Motor neuron (in vitro differentiated cells): ENCODE data around the gene PTPRD. TPM values are rescaled to one million over a fixed set of nuclear protein-coding genes. Genes with fewer than 3 reads are reported as not detected.

Experiments
- ATAC-seq, 8 experiments: fragments of 200-7000 bp; cut with Tn5 transposase; replicated peaks in 6 of 8; 2 replicates each; pipeline ENCODE4 v1.8.0; 2021; ENCODE audit warnings: mild to moderate bottlenecking in 8 of 8, moderate library complexity in 8 of 8
- H3K27ac ChIP-seq, 2 donors: fragments of 250-450 bp; sonication (Bioruptor Pico); 2 replicates each; pipeline ENCODE4 v1.9.0; 2021; ENCODE audit warnings: antibody characterized with exemption in 2 of 2, mild to moderate bottlenecking in 2 of 2, moderate library complexity in 1 of 2
- H3K4me1 ChIP-seq, 2 donors: fragments of 250-450 bp; sonication (Bioruptor Pico); replicated peaks in 1 of 2; 2 replicates each; pipeline ENCODE4 v1.6.1; 2021; ENCODE audit warnings: antibody characterized with exemption in 2 of 2, mild to moderate bottlenecking in 2 of 2, moderate library complexity in 1 of 2
- H3K4me3 ChIP-seq, 5 donors: fragments of 250-450 bp; sonication (Bioruptor Pico); 2 replicates each; pipeline ENCODE4 v1.9.0; 2021; ENCODE audit warnings: antibody characterized with exemption in 5 of 5, mild to moderate bottlenecking in 5 of 5, moderate library complexity in 4 of 5
- WGBS, 10 experiments: fragments of 450-650 bp; shearing (Covaris generic); methylation state at CpG; one replicate each; pipeline ENCODE4 v1.0.0; 2022; 5-methylcytosine and 5-hydroxymethylcytosine counted together
- in situ Hi-C, 9 experiments: fragments of 400-800 bp; cut with MboI; loops; one replicate each; pipeline ENCODE4 v1.15.0; 2021; ENCODE audit warnings: low sequenced_read_pairs in 9 of 9, low pct_unique_long_range_greater_than_20kb in 2 of 9; ENCODE audit not compliant: unreplicated experiment in 9 of 9
- total RNA-seq, 8 experiments: library from RNA; unstranded; fragments of 300-600 nt; gene quantifications; 2 replicates each; pipeline versions ENCODE4 v1.2.3 to v1.2.4, GENCODE V29; 2022

Gene PTPRD
- total RNA-seq, 8 experiments from 2014 or later: 0.15 to 175 (median 72.8) TPM

GRCh38 chr9:8447601-8448000 lies 2165.2 kb downstream of the PTPRD start:
- no peak overlapping the region for H3K4me3 ChIP-seq
- peaks cover 8 to 21% of the 10 kb centered on the region in 2 donors for H3K4me1 ChIP-seq
- WGBS, 10 experiments: 0 to 96% (median 77%) methylated on average over 1 to 4 of the region's 4 CpGs; no CpG with 5 or more reads in 1 of the 10 experiments
- in situ Hi-C loops: no loop called here
- H3K27ac ChIP-seq: no peak overlapping the region
- ATAC-seq: no peak

DNA sequence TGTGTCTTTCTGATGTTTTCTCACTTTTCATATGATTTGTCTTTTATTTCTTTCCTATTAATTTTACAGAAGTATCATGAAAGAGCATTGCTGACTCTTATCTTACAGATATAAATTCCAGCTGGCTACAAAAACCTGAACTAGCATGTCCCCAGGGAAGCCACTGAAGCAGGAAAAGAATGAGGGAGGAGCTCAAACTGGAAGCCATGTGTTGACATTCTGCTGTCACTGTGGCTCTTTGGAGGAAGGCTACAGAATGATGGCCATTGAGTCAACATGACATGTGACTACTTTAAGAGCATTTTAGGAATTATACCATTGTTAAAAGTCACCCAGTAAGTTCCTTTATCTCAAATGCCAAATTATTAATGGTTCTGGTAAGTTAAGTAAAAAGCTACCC lies 2174.9 kb downstream of the PTPRD start:
- in situ Hi-C loops: no loop called here
- peak in 5 of 8 experiments; percentile 35 to 94 (median 60) for ATAC-seq
- H3K27ac ChIP-seq: no peak overlapping the region
- peaks cover 7 to 11% of the 10 kb centered on the region in 2 donors for H3K4me1 ChIP-seq
- no peak overlapping the region for H3K4me3 ChIP-seq

DNA sequence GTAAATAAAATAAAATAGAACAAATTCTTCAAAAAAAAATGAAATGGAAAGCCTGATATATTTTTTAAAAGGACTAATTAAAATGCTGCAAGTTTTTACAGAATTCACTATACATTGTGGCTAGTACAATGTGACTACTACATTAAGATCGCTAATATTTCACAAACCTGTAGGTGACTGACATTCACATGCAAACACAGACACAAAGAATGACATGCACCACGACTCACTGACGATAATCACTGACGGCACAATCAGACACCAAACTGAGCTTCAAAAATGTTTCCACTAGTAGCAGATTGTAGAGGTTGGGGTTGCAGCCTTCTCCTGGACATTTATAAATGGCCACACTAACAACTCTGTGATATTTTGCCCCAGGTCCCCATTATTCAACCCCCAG lies 2175.5 kb downstream of the PTPRD start:
- Histone ChIP-seq H3K4me1 (peaks cover 7 to 11% of the 10 kb centered on the region in 2 donors), H3K27ac (no peak overlapping the region), H3K4me3 (no peak overlapping the region)
- in situ Hi-C loops: no loop called here
- no peak for ATAC-seq
- 16 to 100% (median 56%) methylated on average over 1 to 4 of the region's 4 CpGs for WGBS, 10 experiments

- Histone ChIP-seq H3K4me3 (no peak overlapping the region), H3K27ac (no peak overlapping the region), H3K4me1 (peaks cover 7 to 11% of the 10 kb centered on the region in 2 donors)
- ATAC-seq: no peak
- in situ Hi-C loops: no loop called here
- 0 to 100% (median 43%) methylated on average over 1 of the region's 1 CpG; no CpG with 5 or more reads in 1 of the 10 experiments for WGBS, 10 experiments
Observed at GRCh38 chr9:8436786-8437185, 2176.0 kb downstream of the PTPRD start.

- 59 to 100% (median 86%) methylated on average over 1 to 3 of the region's 3 CpGs; no CpG with 5 or more reads in 1 of the 10 experiments for WGBS, 10 experiments
- Histone ChIP-seq H3K27ac (no peak overlapping the region), H3K4me1 (peaks cover 7 to 11% of the 10 kb centered on the region in 2 donors), H3K4me3 (no peak overlapping the region)
- in situ Hi-C loops: no loop called here
- no peak for ATAC-seq
Observed at GRCh38 chr9:8434621-8435020, 2178.2 kb downstream of the PTPRD start.

GRCh38 chr9:8432224-8432623 lies 2180.6 kb downstream of the PTPRD start:
- H3K27ac ChIP-seq: no peak overlapping the region
- ATAC-seq: no peak
- H3K4me3 ChIP-seq: no peak overlapping the region
- WGBS, 10 experiments: 0 to 100% (median 65%) methylated on average over 2 to 4 of the region's 4 CpGs; no CpG with 5 or more reads in 2 of the 10 experiments
- in situ Hi-C loops: no loop called here
- H3K4me1 ChIP-seq: peaks cover 0 to 6% of the 10 kb centered on the region in 2 donors

GRCh38 chr9:8431505-8431904 lies 2181.3 kb downstream of the PTPRD start:
- in situ Hi-C loops: no loop called here
- 0 to 100% (median 83%) methylated on average over 1 of the region's 1 CpG; no CpG with 5 or more reads in 3 of the 10 experiments for WGBS, 10 experiments
- H3K4me1 ChIP-seq: no peaks in the 10 kb centered on the region
- H3K27ac ChIP-seq: no peak overlapping the region
- H3K4me3 ChIP-seq: no peak overlapping the region
- ATAC-seq: no peak

GRCh38 chr9:8430945-8431344 lies 2181.9 kb downstream of the PTPRD start:
- Histone ChIP-seq H3K4me1 (no peaks in the 10 kb centered on the region), H3K27ac (no peak overlapping the region), H3K4me3 (no peak overlapping the region)
- 9 to 100% (median 91%) methylated on average over 2 to 5 of the region's 5 CpGs for WGBS, 10 experiments
- in situ Hi-C loops: no loop called here
- ATAC-seq: no peak

- Histone ChIP-seq H3K27ac (no peak overlapping the region), H3K4me3 (no peak overlapping the region), H3K4me1 (no peaks in the 10 kb centered on the region)
- in situ Hi-C loops: no loop called here
- no peak for ATAC-seq
- 0 to 100% (median 40%) methylated on average over 1 of the region's 1 CpG; no CpG with 5 or more reads in 3 of the 10 experiments for WGBS, 10 experiments
Observed at GRCh38 chr9:8429768-8430167, 2183.0 kb downstream of the PTPRD start.

- H3K27ac ChIP-seq: no peak overlapping the region
- WGBS, 10 experiments: 0 to 100% (median 29%) methylated on average over 1 of the region's 1 CpG; no CpG with 5 or more reads in 3 of the 10 experiments
- no peak overlapping the region for H3K4me3 ChIP-seq
- in situ Hi-C loops: no loop called here
- no peak for ATAC-seq
- H3K4me1 ChIP-seq: no peaks in the 10 kb centered on the region
Observed at GRCh38 chr9:8429157-8429556, 2183.6 kb downstream of the PTPRD start.

DNA sequence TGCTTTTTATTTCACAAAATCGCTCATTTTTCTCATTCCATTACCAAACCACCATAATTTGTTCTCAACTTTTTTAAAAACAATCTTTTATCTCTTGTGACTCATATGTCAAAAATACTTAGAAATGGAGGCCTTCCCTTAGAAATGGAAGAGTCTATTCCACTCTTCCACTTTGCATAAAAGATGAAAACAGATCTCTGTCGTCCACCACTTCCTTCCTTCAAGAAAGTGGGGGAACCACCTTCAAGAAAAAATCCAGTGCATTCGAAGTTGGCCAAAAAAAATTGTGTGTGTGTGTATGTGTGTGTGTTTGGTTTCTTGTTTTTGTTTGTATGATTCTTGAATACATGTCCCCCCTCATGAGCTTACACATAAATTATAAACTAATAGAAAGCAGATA lies 2184.4 kb downstream of the PTPRD start:
- Histone ChIP-seq H3K4me3 (no peak overlapping the region), H3K27ac (no peak overlapping the region), H3K4me1 (no peaks in the 10 kb centered on the region)
- in situ Hi-C loops: no loop called here
- WGBS, 10 experiments: 0 to 90% (median 50%) methylated on average over 1 to 3 of the region's 3 CpGs
- ATAC-seq: no peak

GRCh38 chr9:8424786-8425410 lies 2187.9 kb downstream of the PTPRD start:
- no peak overlapping the region for H3K27ac ChIP-seq
- no peak overlapping the region for H3K4me3 ChIP-seq
- ATAC-seq: no peak
- H3K4me1 ChIP-seq: peaks cover 0 to 7% of the 10 kb centered on the region in 2 donors
- in situ Hi-C loops: no loop called here
- WGBS, 10 experiments: 0 to 100% (median 83%) methylated on average over 1 to 3 of the region's 3 CpGs; no CpG with 5 or more reads in 1 of the 10 experiments

GRCh38 chr9:8420416-8420815 lies 2192.4 kb downstream of the PTPRD start:
- Histone ChIP-seq H3K27ac (no peak overlapping the region), H3K4me3 (no peak overlapping the region), H3K4me1 (peaks cover 13 to 14% of the 10 kb centered on the region in 2 donors)
- in situ Hi-C loops: no loop called here
- WGBS, 10 experiments: 0 to 67% (median 18%) methylated on average over 1 to 2 of the region's 2 CpGs; no CpG with 5 or more reads in 2 of the 10 experiments
- ATAC-seq: no peak
